GM13976 (cell line): ENCODE results near the gene NBEA.

ENCODE experiments used
- DNase-seq: peaks from one replicate; pipeline ENCODE4 v3.0.0; 2012; ENCODE audit warnings: low spot score
- in situ Hi-C: fragments of 300-500 bp; cut with MboI; formaldehyde crosslinking; loops from one replicate; pipeline ENCODE4 v1.12.0; 2022; ENCODE audit warnings: low sequenced_read_pairs, mixed read lengths, inconsistent platforms; ENCODE audit not compliant: unreplicated experiment
- TF ChIP-seq, protein P1 (sequence below): IDR thresholded peaks from 2 replicates; pipeline ENCODE4 v1.5.1; 2012; ENCODE audit warnings: borderline replicate concordance, mild to moderate bottlenecking; ENCODE audit not compliant: insufficient read depth; ENCODE audit errors: extremely low read depth, missing control alignments, control extremely low read depth

Gene NBEA

DNA sequence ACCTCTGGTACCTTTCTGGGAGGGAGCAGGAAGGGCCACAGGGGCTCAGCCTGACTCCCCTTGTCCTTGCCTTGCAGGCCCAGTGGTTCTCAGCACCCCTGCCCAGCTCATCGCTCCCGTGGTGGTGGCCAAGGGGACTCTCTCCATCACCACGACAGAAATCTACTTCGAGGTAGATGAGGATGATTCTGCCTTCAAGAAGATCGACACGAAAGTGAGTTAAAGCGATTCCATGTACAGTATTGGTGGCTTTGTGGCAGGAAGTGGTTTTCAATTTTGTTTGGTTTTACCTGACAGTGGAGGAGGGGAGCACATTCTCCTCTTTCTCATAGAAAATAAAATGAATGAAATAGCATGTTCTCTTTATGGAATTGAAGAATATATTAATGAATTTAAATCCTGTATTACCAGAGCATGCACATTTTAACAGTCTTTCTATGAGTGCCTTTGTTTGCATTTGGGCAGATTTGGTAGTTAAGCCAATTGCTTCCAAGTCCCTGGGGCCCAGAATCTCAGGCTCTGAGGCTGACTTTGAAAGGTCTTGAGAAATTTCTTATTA, 530.3 kb downstream of the NBEA start:
- no peak for DNase-seq
- TF ChIP-seq, protein P1, sequence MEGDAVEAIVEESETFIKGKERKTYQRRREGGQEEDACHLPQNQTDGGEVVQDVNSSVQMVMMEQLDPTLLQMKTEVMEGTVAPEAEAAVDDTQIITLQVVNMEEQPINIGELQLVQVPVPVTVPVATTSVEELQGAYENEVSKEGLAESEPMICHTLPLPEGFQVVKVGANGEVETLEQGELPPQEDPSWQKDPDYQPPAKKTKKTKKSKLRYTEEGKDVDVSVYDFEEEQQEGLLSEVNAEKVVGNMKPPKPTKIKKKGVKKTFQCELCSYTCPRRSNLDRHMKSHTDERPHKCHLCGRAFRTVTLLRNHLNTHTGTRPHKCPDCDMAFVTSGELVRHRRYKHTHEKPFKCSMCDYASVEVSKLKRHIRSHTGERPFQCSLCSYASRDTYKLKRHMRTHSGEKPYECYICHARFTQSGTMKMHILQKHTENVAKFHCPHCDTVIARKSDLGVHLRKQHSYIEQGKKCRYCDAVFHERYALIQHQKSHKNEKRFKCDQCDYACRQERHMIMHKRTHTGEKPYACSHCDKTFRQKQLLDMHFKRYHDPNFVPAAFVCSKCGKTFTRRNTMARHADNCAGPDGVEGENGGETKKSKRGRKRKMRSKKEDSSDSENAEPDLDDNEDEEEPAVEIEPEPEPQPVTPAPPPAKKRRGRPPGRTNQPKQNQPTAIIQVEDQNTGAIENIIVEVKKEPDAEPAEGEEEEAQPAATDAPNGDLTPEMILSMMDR = no peak
- in situ Hi-C loops = no loop called here

DNA sequence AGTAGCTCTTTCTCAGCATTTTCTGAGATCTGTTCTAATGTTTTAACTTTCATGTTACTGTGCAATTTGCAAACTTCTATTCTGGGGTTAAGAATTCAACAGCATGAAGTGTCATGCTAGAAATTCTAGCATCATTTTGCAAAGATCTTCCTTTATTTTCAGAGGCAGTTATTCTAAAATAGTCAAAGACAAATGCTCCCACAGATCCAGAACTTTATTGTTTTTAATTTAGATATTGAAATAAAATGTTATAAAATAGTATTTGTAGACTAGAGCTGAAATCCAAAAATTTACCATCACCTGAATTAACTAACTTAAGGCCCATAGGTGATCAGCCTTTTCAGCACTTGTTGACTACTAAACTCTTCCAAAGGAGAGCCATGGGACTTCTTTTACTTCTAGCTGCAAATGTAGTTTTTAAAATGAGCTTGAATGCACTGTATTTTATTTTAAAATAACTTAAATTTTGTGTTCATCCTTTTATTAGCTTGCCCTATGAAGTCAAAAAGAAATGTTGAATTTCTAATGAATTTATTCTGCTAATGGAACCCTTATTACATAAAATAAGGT, 531.2 kb downstream of the NBEA start:
- DNase-seq = no peak
- in situ Hi-C loops = no loop called here
- TF ChIP-seq, protein P1 = no peak

DNA sequence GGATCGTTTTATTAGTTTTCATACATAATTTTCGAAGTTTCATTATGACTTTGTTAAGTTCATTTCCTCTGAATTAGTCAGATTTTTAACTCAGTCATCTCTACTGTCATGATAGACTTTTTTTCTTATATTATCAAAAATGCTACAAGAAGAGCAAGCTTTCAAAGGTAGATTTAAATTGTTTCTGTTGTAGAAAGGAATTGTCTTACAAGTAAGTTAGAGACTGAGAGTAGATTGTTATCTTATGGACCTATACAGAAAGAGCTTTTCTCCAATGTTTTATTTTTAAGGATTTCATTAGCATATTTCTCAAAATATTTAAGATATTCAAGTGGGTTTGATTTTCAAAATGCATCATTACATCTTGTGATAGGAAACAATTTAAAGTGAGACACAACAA, 531.7 kb downstream of the NBEA start:
- in situ Hi-C loops = no loop called here
- TF ChIP-seq, protein P1 = no peak
- no peak for DNase-seq

DNA sequence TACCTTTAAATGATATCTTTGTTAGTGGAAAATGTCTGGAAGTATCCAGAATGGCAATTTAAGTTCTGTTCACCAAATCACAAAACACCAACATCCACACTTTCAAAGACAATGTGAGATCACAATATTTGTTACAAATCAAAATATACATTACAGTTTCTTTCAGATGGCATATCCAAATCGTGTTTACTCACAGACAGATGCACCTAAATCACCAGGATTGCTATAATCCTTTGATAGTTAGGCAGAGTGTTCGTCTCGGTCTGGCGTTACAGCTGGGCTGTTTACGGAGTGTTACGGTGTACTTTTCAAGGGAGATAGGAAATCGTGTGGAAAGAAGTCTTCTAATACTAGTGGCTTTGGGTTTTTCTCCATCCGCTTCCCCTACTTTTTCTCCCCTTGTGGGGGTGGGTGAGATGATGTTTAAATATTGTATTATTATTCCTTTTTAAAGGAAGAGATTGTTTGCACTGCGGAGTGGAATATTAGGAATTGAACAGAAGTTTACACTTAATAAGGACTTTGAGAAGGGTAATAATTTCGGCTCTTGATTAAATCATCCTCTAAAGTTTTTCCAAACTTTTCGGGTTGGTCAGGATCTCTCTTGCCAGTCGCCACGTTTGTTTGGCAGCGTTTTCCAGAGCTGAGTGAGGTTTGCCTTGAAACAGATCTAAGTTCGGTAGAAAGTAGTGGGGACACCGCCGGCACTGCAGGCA, 532.6 kb downstream of the NBEA start:
- no peak for DNase-seq
- TF ChIP-seq, protein P1 = no peak
- in situ Hi-C loops = no loop called here

DNA sequence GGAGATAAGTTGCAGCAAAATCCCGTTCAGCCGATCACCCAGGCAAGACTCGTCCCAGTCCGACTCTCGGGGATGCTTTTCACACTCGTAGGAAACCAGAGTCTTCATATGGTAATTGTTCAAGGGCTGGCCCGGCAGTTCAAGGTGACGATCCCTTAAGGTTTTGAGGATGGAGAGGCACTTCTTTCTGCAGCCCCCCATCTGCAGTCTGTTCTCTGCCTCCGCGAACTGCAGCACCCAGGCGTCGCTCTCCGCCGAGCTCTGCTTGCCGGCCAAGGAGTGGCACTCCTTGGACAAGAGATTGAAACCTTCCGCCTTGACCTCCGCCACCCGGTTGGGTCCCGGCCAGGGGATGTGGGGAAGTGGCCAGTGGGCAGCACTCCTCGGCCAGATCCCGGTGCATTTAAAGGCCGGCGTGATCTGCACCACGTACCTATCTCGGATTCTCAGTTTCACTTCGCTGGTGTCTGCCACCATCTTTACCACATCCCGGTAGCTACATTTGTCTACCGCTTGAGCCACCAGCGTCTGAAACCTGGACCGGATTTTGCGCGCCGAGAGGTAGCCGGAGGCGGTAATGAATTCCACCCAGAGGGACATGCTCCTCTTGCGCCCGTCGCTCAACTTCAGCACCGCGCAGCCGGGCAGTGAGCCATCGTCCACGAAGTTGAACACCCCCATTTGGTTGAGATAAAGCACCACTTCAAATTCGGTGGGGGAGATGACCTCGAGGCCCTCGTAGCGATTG, 533.3 kb downstream of the NBEA start:
- TF ChIP-seq, protein P1 = no peak
- in situ Hi-C loops = no loop called here
- DNase-seq = no peak

DNA sequence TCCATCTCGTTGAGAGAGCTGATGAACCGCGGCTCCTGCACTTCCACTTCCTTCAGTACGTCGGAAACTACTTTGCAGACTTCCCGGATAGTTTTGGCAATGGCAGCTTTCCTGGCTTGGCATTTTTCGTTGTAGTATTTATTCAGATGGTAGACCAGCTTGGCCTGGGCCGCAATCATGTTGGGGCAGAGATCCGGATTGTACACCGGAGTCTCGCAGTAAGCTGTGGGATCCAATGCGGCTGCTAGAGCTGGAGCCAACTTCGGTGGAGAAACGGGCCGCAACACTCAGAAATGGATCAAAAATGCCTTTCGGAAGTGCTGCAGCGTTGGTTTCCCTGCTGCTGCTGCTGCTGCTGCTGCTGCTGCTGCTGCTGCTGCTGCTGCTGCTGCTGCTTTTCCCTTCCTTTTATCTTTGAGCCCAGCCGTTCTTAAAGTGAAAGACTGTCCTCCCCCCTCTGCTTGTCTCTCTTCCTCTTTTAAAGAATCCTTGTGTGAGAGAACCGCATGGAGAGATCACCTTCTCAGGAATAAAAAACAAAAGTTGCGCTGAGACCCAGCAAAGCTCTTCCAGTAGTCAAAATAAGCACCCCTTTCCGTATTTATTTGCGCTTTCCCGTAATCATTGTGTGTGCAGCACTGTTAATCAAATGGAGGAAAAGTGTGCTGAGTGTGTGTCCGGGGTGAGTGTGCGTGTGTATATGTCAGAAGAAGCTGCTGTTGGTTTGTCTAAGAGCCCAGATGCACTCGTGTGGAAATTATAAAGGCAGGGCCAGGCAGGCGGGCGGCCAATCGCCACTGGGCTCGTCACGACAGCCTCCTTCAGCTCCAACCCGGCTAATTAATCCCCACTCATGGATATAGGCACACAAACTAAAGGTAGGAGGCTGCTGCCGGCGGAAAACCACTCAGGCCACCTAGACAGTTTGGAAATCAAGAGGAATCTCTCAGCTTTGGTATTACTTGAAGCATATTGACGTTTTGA, 534.2 kb downstream of the NBEA start, which contains the start of gene MAB21L1:
TSS of gene MAB21L1 (minus strand) at position 730 of the 984 bp plus-strand sequence. CDS start at position 179, 551 bp downstream.
- TF ChIP-seq, protein P1 = no peak
- DNase-seq = no peak
- in situ Hi-C loops = no loop called here
